Kidney (tissue), 14 donors: Measurements from ENCODE around the gene PATL2. TPM values are rescaled to one million over a fixed set of nuclear protein-coding genes. Genes with fewer than 3 reads are reported as not detected.

ENCODE experiments used
- DNase-seq, 5 donors: peaks; one replicate each; pipeline ENCODE4 v3.0.0-alpha.2; 2013 to 2020
- FAIRE-seq: peaks from 2 replicates; lab custom pipeline; 2012; peaks lifted over from hg19 to GRCh38; lab: Jason Lieb, UNC
- H3K27ac ChIP-seq, 2 donors: one replicate each; pipeline ENCODE4 v1.7.0; 2013; ENCODE audit warnings: low read depth in 2 of 2, low read length in 2 of 2, inconsistent platforms in 1 of 2
- H3K27me3 ChIP-seq: one replicate; pipeline ENCODE4 v1.7.1; 2013; ENCODE audit warnings: low read length, inconsistent platforms; ENCODE audit not compliant: control insufficient read depth, insufficient read depth
- H3K36me3 ChIP-seq, 3 donors: one replicate each; pipeline versions ENCODE4 v1.7.0 to v1.7.1; 2013; ENCODE audit warnings: low read length in 3 of 3, control low read depth in 1 of 3, inconsistent platforms in 1 of 3; ENCODE audit not compliant: insufficient read depth in 3 of 3, control insufficient read depth in 2 of 3
- H3K4me1 ChIP-seq, 3 donors: one replicate each; pipeline versions ENCODE4 v1.7.0 to v1.7.1; 2013; ENCODE audit warnings: low read length in 3 of 3, inconsistent platforms in 1 of 3, low read depth in 1 of 3; ENCODE audit not compliant: control insufficient read depth in 2 of 3, insufficient read depth in 2 of 3
- H3K4me3 ChIP-seq, 3 donors: one replicate each; pipeline versions ENCODE4 v1.7.0 to v1.8.1; 2013; ENCODE audit warnings: low read length in 3 of 3, control low read depth in 1 of 3, inconsistent platforms in 1 of 3
- H3K9ac ChIP-seq, 3 donors: one replicate each; pipeline versions ENCODE4 v1.7.0 to v1.7.1; 2013; ENCODE audit warnings: low read length in 3 of 3, control low read depth in 1 of 3, inconsistent platforms in 1 of 3
- H3K9me3 ChIP-seq, 3 donors: one replicate each; pipeline versions ENCODE4 v1.7.0 to v1.7.1; 2013; ENCODE audit warnings: low read length in 3 of 3, control low read depth in 1 of 3, inconsistent platforms in 1 of 3; ENCODE audit not compliant: control insufficient read depth in 2 of 3, insufficient read depth in 1 of 3
- intact Hi-C: fragments of 100-400 bp; cut with DNase I; formaldehyde crosslinking; loops from one replicate; pipeline ENCODE4 v1.11.1; 2022
- polyA plus RNA-seq: library from polyadenylated mRNA; stranded (reverse); fragments of 350-450 nt; fragmentation: Illumina TruSeq; extraction: RNeasy Lipid Tissue Mini Kit (QIAGEN cat#74804); gene quantifications from one replicate; pipeline ENCODE4 v1.2.3, GENCODE V29; 2014; ENCODE audit warnings: low read depth, low replicate concordance; ENCODE audit not compliant: insufficient read depth
- total RNA-seq: library from RNA; stranded (reverse); fragmentation: NEBNext Ultra II Directional; extraction: Animal tissue kit (Norgen Biotek cat#: 25700); gene quantifications from one replicate; pipeline ENCODE4 v1.2.1, GENCODE V29; 2021
- TF ChIP-seq, protein P1 (sequence below): IDR thresholded peaks from 3 replicates; pipeline ENCODE4 v1.5.1; 2012; ENCODE audit warnings: mild to moderate bottlenecking, moderate library complexity, borderline replicate concordance; ENCODE audit not compliant: insufficient read depth; ENCODE audit errors: extremely low read depth
- donor health status: control.
- donor health status: control.
- donor health status: control.
- donor health status: control.
- donor health status: control.
- donor health status: DM: yes; HTN: yes; CAD: no.
- donor health status: Normal renal cell carcinoma (clear cell type).

The PATL2 gene
- total and polyA plus RNA-seq, 2 donors from 2014 or later = 0.73 to 2.1 TPM

DNA sequence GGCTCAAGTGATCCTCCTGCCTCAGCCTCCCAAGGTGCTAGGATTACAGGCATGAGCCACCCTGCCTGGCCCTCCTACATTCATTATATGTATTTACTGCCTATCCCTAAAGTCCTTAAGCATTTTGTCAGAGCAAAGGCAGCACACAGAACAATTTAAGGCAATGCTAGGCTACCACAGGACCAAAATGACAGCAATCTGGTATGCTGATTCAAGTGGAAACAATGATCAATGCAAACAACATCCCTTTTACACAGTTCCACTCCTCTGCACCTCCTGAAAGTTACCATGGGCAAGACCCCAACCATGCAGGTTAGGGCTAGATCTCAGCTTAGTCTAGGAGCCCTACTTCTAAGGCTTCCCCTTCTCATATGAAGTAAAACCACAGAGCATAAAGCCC is 87.9 kb downstream of the PATL2 start:
- FAIRE-seq (no peak), DNase-seq (no peak)
- no peaks in the 10 kb centered on the region for H3K4me1 ChIP-seq
- no peak overlapping the region for H3K4me3 ChIP-seq
- no peaks in the 10 kb centered on the region for H3K9me3 ChIP-seq
- H3K36me3 ChIP-seq = peaks cover under 1 to 16% (median 5%) of the 10 kb centered on the region in 3 donors
- H3K27ac ChIP-seq = no peak overlapping the region
- H3K9ac ChIP-seq = no peak overlapping the region
- intact Hi-C loops = no loop called here
- H3K27me3 ChIP-seq = no peaks in the 10 kb centered on the region
- TF ChIP-seq, protein P1, sequence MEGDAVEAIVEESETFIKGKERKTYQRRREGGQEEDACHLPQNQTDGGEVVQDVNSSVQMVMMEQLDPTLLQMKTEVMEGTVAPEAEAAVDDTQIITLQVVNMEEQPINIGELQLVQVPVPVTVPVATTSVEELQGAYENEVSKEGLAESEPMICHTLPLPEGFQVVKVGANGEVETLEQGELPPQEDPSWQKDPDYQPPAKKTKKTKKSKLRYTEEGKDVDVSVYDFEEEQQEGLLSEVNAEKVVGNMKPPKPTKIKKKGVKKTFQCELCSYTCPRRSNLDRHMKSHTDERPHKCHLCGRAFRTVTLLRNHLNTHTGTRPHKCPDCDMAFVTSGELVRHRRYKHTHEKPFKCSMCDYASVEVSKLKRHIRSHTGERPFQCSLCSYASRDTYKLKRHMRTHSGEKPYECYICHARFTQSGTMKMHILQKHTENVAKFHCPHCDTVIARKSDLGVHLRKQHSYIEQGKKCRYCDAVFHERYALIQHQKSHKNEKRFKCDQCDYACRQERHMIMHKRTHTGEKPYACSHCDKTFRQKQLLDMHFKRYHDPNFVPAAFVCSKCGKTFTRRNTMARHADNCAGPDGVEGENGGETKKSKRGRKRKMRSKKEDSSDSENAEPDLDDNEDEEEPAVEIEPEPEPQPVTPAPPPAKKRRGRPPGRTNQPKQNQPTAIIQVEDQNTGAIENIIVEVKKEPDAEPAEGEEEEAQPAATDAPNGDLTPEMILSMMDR = no peak

DNA sequence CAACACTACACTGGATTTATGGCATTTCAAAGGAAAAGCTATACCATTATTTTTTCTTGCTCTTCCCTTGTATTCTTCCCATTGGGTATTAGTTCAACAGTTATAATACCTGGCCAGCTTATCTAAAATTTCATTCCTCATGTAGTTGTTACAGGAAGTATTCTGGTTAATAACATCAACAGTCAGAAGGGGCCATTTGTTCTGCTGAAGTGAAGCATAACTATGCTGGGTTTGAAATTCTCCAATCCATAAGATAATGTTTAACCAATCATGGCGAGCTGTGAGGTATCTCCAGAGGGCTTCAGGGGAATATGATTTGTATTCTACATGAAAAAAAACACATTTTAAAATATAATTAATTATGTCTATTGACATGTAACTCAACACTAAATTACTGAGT is 91.0 kb downstream of the PATL2 start:
- H3K4me1 ChIP-seq = no peaks in the 10 kb centered on the region
- DNase-seq = peak in 2 of 5 donors; percentile 8 to 19
- H3K9ac ChIP-seq = no peak overlapping the region
- H3K27me3 ChIP-seq = no peaks in the 10 kb centered on the region
- H3K9me3 ChIP-seq = no peaks in the 10 kb centered on the region
- TF ChIP-seq, protein P1 = no peak
- no peak overlapping the region for H3K4me3 ChIP-seq
- no peak for FAIRE-seq
- intact Hi-C loops = no loop called here
- no peak overlapping the region for H3K27ac ChIP-seq
- peaks cover 0 to 20% (median 2%) of the 10 kb centered on the region in 3 donors for H3K36me3 ChIP-seq

DNA sequence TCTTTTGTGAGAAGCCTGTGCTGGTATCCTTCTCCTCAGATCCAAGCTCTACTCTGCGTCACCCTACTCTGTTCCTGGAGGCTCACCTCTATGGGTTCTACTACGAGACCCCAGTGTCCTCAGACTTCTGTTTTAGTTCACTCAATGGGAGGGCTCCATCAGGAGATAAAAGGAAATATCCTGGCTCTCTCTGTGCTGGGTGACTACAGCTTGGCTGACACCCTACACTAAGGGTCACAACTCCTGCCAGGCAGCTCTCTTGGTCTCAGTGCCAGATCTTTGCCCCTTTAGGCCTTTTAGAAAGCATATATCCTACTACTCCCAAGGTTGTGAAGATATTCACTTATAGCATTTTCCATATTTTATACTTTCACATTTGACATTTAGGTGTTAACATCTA is 94.1 kb downstream of the PATL2 start:
- Histone ChIP-seq H3K36me3 (peaks cover 0 to 31% (median 15%) of the 10 kb centered on the region in 3 donors), H3K27me3 (no peaks in the 10 kb centered on the region), H3K9me3 (no peaks in the 10 kb centered on the region), H3K9ac (no peak overlapping the region), H3K4me1 (no peaks in the 10 kb centered on the region), H3K4me3 (no peak overlapping the region), H3K27ac (no peak overlapping the region)
- DNase-seq (no peak), FAIRE-seq (no peak)
- intact Hi-C loops = no loop called here
- TF ChIP-seq, protein P1 = no peak

Other genes with a start within 250 kb of the PATL2 start
- 69.1 TPM for gene EIF3J, start 174.2 kb downstream of the PATL2 start, total RNA-seq
- 49.8 TPM for gene EIF3J, start 174.2 kb downstream of the PATL2 start, polyA plus RNA-seq
- 100 TPM for gene SPG11, start 47.7 kb downstream of the PATL2 start, total RNA-seq
- gene SPG11, start 47.7 kb downstream of the PATL2 start, polyA plus RNA-seq = 35.3 TPM
- 1,898 TPM for gene B2M, start 194 bp upstream of the PATL2 start, total RNA-seq
- 3,515 TPM for gene B2M, start 194 bp upstream of the PATL2 start, polyA plus RNA-seq
- 29.6 TPM for gene TRIM69, start 25.2 kb upstream of the PATL2 start, total RNA-seq
- gene TRIM69, start 25.2 kb upstream of the PATL2 start, polyA plus RNA-seq = 41.2 TPM
- not detected for gene TERB2, start 245.4 kb upstream of the PATL2 start, total RNA-seq
- not detected for gene TERB2, start 245.4 kb upstream of the PATL2 start, polyA plus RNA-seq